Endothelial cell of umbilical vein (primary cell): ENCODE data around the gene CERS6. TPM values are rescaled to one million over a fixed set of nuclear protein-coding genes. Genes with fewer than 3 reads are reported as not detected.

Experiments used
- BruUV-seq: library from RNA; stranded (reverse); fragments of 400-500 nt; replicated peaks from 2 replicates; lab custom pipeline; 2021; lab: Mats Ljungman, UMichigan
- CTCF ChIA-PET: fragments of 300-600, 350-600 bp; sonication (Branson Sonifier 250); formaldehyde crosslinking; loops from one replicate; lab custom pipeline; 2021; ENCODE audit warnings: antibody characterized with exemption, inconsistent platforms; lab: Charles Lee
- POLR2A ChIA-PET: fragments of 300-600, 350-600 bp; sonication (Branson Sonifier 250); formaldehyde crosslinking; loops from one replicate; lab custom pipeline; 2021; ENCODE audit warnings: antibody characterized with exemption, inconsistent platforms; lab: Charles Lee
- DNase-seq: peaks from one replicate; pipeline ENCODE4 v3.0.0-alpha.2; 2011; ENCODE audit warnings: low read depth, low spot score
- FAIRE-seq: peaks from 2 replicates; lab custom pipeline; 2011; peaks lifted over from hg19 to GRCh38; lab: Jason Lieb, UNC
- H2AFZ ChIP-seq: 2 replicates; pipeline ENCODE4 v1.6.0; 2012; ENCODE audit warnings: low read depth, low read length, control low read depth, inconsistent platforms
- H3K27ac ChIP-seq: 2 replicates; pipeline ENCODE4 v1.5.1; 2011; ENCODE audit warnings: low read depth, mild to moderate bottlenecking, control low read depth, low read length, moderate library complexity; ENCODE audit not compliant: insufficient read depth
- H3K27me3 ChIP-seq, 2 experiments: 2 replicates each; pipeline versions ENCODE4 v1.6.0 to v1.6.1; 2011; ENCODE audit warnings: low read length in 2 of 2, mixed read lengths in 1 of 2; ENCODE audit not compliant: control insufficient read depth in 2 of 2, insufficient read depth in 2 of 2
- H3K36me3 ChIP-seq, 2 experiments: 2 replicates in 1 of 2; 3 replicates in 1 of 2; pipeline ENCODE4 v1.5.1; 2011; ENCODE audit warnings: low read length in 2 of 2, mild to moderate bottlenecking in 1 of 2, moderate library complexity in 1 of 2; ENCODE audit not compliant: control insufficient read depth in 2 of 2, insufficient read depth in 2 of 2; ENCODE audit errors: extremely low read depth in 1 of 2
- H3K4me1 ChIP-seq: 3 replicates; pipeline ENCODE4 v1.5.1; 2011; ENCODE audit warnings: mild to moderate bottlenecking, low read length; ENCODE audit not compliant: control insufficient read depth, insufficient read depth; ENCODE audit errors: extremely low read depth
- H3K4me2 ChIP-seq: 2 replicates; pipeline ENCODE4 v1.6.1; 2011; ENCODE audit warnings: low read length, control low read depth, mixed read lengths; ENCODE audit not compliant: insufficient read depth
- H3K4me3 ChIP-seq, 3 experiments: fragments of 200-600 bp in 1 of 3; sonication (generic), shearing (Covaris generic) in 1 of 3; replicated peaks in 1 of 3; 2 replicates each; pipeline ENCODE4 v1.5.1; 2011 to 2016; ENCODE audit warnings: control low read depth in 3 of 3, low read length in 3 of 3, mild to moderate bottlenecking in 2 of 3, inconsistent platforms in 1 of 3, low read depth in 1 of 3, moderate library complexity in 1 of 3; ENCODE audit not compliant: insufficient read depth in 1 of 3
- H3K79me2 ChIP-seq: 2 replicates; pipeline ENCODE4 v1.6.0; 2012; ENCODE audit warnings: low read length, inconsistent platforms; ENCODE audit not compliant: control insufficient read depth, insufficient read depth
- H3K9ac ChIP-seq: replicated peaks from 2 replicates; pipeline ENCODE3; 2011; ENCODE audit warnings: low read length, control low read depth; ENCODE audit not compliant: insufficient read depth; ENCODE audit errors: extremely low read depth
- H3K9me1 ChIP-seq: replicated peaks from 3 replicates; pipeline ENCODE4 v1.6.0; 2011; ENCODE audit warnings: mild to moderate bottlenecking, low read length; ENCODE audit not compliant: control insufficient read depth, insufficient read depth; ENCODE audit errors: extremely low read depth
- H3K9me3 ChIP-seq: replicated peaks from 2 replicates; pipeline ENCODE4 v1.5.1; 2012; ENCODE audit warnings: low read length, inconsistent platforms; ENCODE audit not compliant: control insufficient read depth, insufficient read depth
- H4K20me1 ChIP-seq: replicated peaks from 2 replicates; pipeline ENCODE3; 2011; ENCODE audit warnings: mild to moderate bottlenecking, low read length; ENCODE audit not compliant: control insufficient read depth, insufficient read depth; ENCODE audit errors: extremely low read depth
- EZH2 ChIP-seq: IDR thresholded peaks from 2 replicates; pipeline ENCODE4 v1.6.1; 2012; ENCODE audit warnings: borderline replicate concordance, low read depth, mild to moderate bottlenecking, moderate library complexity, low read length, inconsistent platforms; ENCODE audit not compliant: severe bottlenecking
- GATA2 ChIP-seq: IDR thresholded peaks from 2 replicates; pipeline ENCODE4 v1.7.0; 2011; ENCODE audit warnings: low read depth, mild to moderate bottlenecking, moderate library complexity, mixed read lengths, low read length; ENCODE audit not compliant: insufficient read length, insufficient read depth
- JUN ChIP-seq: IDR thresholded peaks from 2 replicates; pipeline ENCODE4 v1.6.1; 2011; ENCODE audit warnings: borderline replicate concordance, low read depth; ENCODE audit not compliant: insufficient read length, insufficient read depth
- MYC ChIP-seq: IDR thresholded peaks from one replicate; pipeline ENCODE4 v1.6.1; 2011; ENCODE audit warnings: mild to moderate bottlenecking, low read depth, low read length
- POLR2A ChIP-seq: IDR thresholded peaks from 2 replicates; pipeline ENCODE4 v1.6.1; 2012; ENCODE audit warnings: low read depth, mild to moderate bottlenecking, control low read depth, low read length
- dilution Hi-C: fragments of 300-500 bp; cut with MboI; formaldehyde crosslinking; loops from one replicate; pipeline ENCODE4 v1.15.0; 2019; ENCODE audit warnings: low sequenced_read_pairs; ENCODE audit not compliant: extremely low pct_ligation_motif_present
- intact Hi-C: fragments of 100-400 bp; cut with micrococcal nuclease; formaldehyde crosslinking; loops from one replicate; pipeline ENCODE4 v1.10.0; 2022
- polyA plus RNA-seq, 4 experiments: library from polyadenylated mRNA; depleted of rRNA in 3 of 4; stranded (reverse) in 3 of 4; unstranded in 1 of 4; fragments of >200 nt; gene quantifications; 2 replicates each; pipeline versions ENCODE4 v1.2.1 to v1.2.3, GENCODE V29; 2011 to 2012; ENCODE audit warnings: missing spikeins in 1 of 4
- total RNA-seq: library from RNA; stranded (reverse); gene quantifications from 2 replicates; pipeline ENCODE4 v1.2.3, GENCODE V29; 2021
- TF ChIP-seq, protein P1 (sequence below): IDR thresholded peaks from 2 replicates; pipeline ENCODE4 v1.6.1; 2011; ENCODE audit not compliant: insufficient read depth, insufficient read length
- TF ChIP-seq, protein P2 (sequence below), 2 donors: IDR thresholded peaks; 1 replicate in 1 of 2; 2 replicates in 1 of 2; pipeline ENCODE4 v1.5.1; 2011; ENCODE audit warnings: low read length in 2 of 2, mild to moderate bottlenecking in 2 of 2, moderate library complexity in 2 of 2, control low read depth in 1 of 2, inconsistent platforms in 1 of 2, low read depth in 1 of 2; ENCODE audit not compliant: insufficient read depth in 1 of 2; ENCODE audit errors: extremely low read depth in 1 of 2

Gene CERS6
- total and polyA plus RNA-seq, 2 donors (not counting 3 experiments of a cell fraction or from before 2014, with no cell fraction given), result 2.7 to 11.7 TPM

DNA sequence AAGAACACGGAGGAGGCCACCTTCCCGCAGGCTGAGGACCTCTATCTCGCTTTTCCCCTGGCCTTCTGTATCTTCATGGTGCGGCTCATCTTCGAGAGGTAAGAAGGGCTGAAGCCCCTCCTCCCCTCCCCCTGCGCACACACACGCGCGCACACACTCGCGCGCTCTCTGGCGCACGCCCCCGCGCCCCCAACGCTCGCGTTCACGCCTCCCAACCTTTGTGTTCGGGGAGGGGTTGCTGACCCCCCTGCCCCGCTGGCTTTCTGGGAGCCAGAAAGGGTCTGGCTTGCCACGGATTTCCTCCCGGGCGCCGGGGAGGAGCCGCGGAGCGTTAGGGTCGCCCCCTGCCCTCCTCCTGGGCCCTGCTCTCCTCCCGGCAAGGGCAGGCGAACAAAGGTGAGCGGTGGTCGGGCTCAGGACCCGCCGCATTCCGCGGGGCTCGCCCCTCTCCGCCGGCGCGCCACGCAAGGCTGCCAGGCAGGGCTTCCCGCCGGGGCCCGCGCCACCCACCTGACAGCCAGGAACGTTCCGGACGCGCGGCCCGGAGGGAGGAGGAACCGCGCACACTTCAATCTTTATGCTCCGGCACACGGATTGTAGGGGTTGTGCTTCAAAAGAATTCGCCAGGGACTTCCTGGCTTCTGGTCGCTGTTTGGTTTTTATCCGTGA is 583 bp downstream of the CERS6 start:
- no peak for DNase-seq
- Histone ChIP-seq H3K4me3 (peak overlapping the region; percentile 74 to 79 (median 78)), H3K9ac (peak overlapping the region; percentile 68), H3K9me3 (no peaks in the 10 kb centered on the region), H3K79me2 (no peaks in the 10 kb centered on the region), H3K27ac (peak overlapping the region; percentile 38), H3K27me3 (no peaks in the 10 kb centered on the region), H3K4me2 (peak overlapping the region; percentile 88), H4K20me1 (no peaks in the 10 kb centered on the region), H2AFZ (peak overlapping the region; percentile 91), H3K36me3 (no peaks in the 10 kb centered on the region), H3K9me1 (no peaks in the 10 kb centered on the region), H3K4me1 (peaks cover 10% of the 10 kb centered on the region)
- BruUV-seq, result no TSS peak
- CTCF ChIA-PET, result no interaction called here
- dilution Hi-C loops (no loop called here), intact Hi-C loops (loop anchor here (1.0 to 5.0 kb wide), 6 partner anchors 36 to 302 kb away; no protein-coding TSS in a partner anchor)
- FAIRE-seq, result no peak
- TF ChIP-seq MYC (no peak), JUN (no peak), GATA2 (no peak), EZH2 (no peak), POLR2A (no peak)
- TF ChIP-seq, protein P1, sequence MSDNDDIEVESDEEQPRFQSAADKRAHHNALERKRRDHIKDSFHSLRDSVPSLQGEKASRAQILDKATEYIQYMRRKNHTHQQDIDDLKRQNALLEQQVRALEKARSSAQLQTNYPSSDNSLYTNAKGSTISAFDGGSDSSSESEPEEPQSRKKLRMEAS, result no peak
- TF ChIP-seq, protein P2, sequence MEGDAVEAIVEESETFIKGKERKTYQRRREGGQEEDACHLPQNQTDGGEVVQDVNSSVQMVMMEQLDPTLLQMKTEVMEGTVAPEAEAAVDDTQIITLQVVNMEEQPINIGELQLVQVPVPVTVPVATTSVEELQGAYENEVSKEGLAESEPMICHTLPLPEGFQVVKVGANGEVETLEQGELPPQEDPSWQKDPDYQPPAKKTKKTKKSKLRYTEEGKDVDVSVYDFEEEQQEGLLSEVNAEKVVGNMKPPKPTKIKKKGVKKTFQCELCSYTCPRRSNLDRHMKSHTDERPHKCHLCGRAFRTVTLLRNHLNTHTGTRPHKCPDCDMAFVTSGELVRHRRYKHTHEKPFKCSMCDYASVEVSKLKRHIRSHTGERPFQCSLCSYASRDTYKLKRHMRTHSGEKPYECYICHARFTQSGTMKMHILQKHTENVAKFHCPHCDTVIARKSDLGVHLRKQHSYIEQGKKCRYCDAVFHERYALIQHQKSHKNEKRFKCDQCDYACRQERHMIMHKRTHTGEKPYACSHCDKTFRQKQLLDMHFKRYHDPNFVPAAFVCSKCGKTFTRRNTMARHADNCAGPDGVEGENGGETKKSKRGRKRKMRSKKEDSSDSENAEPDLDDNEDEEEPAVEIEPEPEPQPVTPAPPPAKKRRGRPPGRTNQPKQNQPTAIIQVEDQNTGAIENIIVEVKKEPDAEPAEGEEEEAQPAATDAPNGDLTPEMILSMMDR (IDR thresholded peaks at IDR 0.05; ENCODE audit: extremely low read depth in 1 of 2, insufficient read depth in 1 of 2, low read depth in 1 of 2, low read length in 2 of 2), result no peak
- POLR2A ChIA-PET, result interaction anchor here (0.6 kb wide), 1 partner anchor 20 kb away, joined by 3 read pairs; no protein-coding TSS in a partner anchor
